SK-N-MC (cell line): ENCODE measurements around the gene SETD3.

Experiments
- DNase-seq: peaks from one replicate; pipeline ENCODE4 v3.0.0-alpha.2; 2011; ENCODE audit warnings: low read depth, low spot score
- H3K27ac ChIP-seq: fragments of 200-600 bp; sonication (generic); 2 replicates; pipeline ENCODE4 v1.5.1; 2016; ENCODE audit warnings: mixed run types
- H3K36me3 ChIP-seq: fragments of 200-600 bp; sonication (generic); 2 replicates; pipeline ENCODE4 v1.6.1; 2017; ENCODE audit warnings: antibody characterized with exemption, low read length, mixed read lengths; ENCODE audit not compliant: insufficient read depth
- H3K4me3 ChIP-seq: fragments of 200-600 bp; sonication (generic); 2 replicates; pipeline ENCODE4 v1.5.1; 2016
- H3K9ac ChIP-seq: fragments of 200-600 bp; sonication (generic); 2 replicates; pipeline ENCODE4 v1.8.0; 2017; ENCODE audit warnings: mixed run types, mixed read lengths; ENCODE audit not compliant: insufficient read length
- H3K9me3 ChIP-seq: fragments of 200-600 bp; sonication (generic); 2 replicates; pipeline ENCODE4 v1.6.1; 2017; ENCODE audit warnings: low read depth, mild to moderate bottlenecking, antibody characterized with exemption, low read length, moderate library complexity, mixed read lengths
- EZH2 ChIP-seq: fragments of 200-600 bp; sonication (generic); IDR thresholded peaks from one replicate; pipeline ENCODE4 v1.6.1; 2017; ENCODE audit warnings: antibody characterized with exemption
- FOXP2 ChIP-seq: optimal IDR thresholded peaks from 2 replicates; pipeline ENCODE3; 2011; ENCODE audit warnings: mild to moderate bottlenecking, moderate library complexity; ENCODE audit not compliant: insufficient read depth; ENCODE audit errors: extremely low read length, control extremely low read depth
- POLR2AphosphoS5 ChIP-seq: IDR thresholded peaks from 2 replicates; pipeline ENCODE4 v1.6.1; 2012; ENCODE audit warnings: mild to moderate bottlenecking, low read depth, low read length, borderline replicate concordance

Gene SETD3

GRCh38 chr14:99412117-99413061 lies 68.3 kb downstream of the SETD3 start:
- H3K9ac ChIP-seq: peak overlapping the region; percentile 33
- H3K27ac ChIP-seq: peak overlapping the region; percentile 97
- DNase-seq: no peak
- TF ChIP-seq FOXP2: no peak
- TF ChIP-seq POLR2AphosphoS5: no peak
- no peak for TF ChIP-seq EZH2
- peak overlapping the region; percentile 49 for H3K4me3 ChIP-seq
- no peaks in the 10 kb centered on the region for H3K9me3 ChIP-seq
- H3K36me3 ChIP-seq: peaks cover 6% of the 10 kb centered on the region; the same call in 1 of the 2 replicates

- Histone ChIP-seq H3K27ac (peak overlapping the region; percentile 54; the same call in 1 of the 2 replicates), H3K9me3 (no peaks in the 10 kb centered on the region), H3K36me3 (peaks cover 28% of the 10 kb centered on the region), H3K4me3 (no peak overlapping the region), H3K9ac (no peak overlapping the region)
- TF ChIP-seq FOXP2 (no peak), POLR2AphosphoS5 (no peak), EZH2 (no peak)
- DNase-seq: no peak
Observed at GRCh38 chr14:99410019-99410418, 70.6 kb downstream of the SETD3 start.

GRCh38 chr14:99408971-99409289 lies 71.7 kb downstream of the SETD3 start:
- Histone ChIP-seq H3K4me3 (peak overlapping the region; percentile 16; the same call in 1 of the 2 replicates), H3K27ac (peak overlapping the region; percentile 54; the same call in 1 of the 2 replicates), H3K9me3 (no peaks in the 10 kb centered on the region), H3K9ac (peak overlapping the region; percentile 9), H3K36me3 (peaks cover 39% of the 10 kb centered on the region)
- TF ChIP-seq POLR2AphosphoS5 (no peak), EZH2 (no peak), FOXP2 (no peak)
- DNase-seq: no peak

DNA sequence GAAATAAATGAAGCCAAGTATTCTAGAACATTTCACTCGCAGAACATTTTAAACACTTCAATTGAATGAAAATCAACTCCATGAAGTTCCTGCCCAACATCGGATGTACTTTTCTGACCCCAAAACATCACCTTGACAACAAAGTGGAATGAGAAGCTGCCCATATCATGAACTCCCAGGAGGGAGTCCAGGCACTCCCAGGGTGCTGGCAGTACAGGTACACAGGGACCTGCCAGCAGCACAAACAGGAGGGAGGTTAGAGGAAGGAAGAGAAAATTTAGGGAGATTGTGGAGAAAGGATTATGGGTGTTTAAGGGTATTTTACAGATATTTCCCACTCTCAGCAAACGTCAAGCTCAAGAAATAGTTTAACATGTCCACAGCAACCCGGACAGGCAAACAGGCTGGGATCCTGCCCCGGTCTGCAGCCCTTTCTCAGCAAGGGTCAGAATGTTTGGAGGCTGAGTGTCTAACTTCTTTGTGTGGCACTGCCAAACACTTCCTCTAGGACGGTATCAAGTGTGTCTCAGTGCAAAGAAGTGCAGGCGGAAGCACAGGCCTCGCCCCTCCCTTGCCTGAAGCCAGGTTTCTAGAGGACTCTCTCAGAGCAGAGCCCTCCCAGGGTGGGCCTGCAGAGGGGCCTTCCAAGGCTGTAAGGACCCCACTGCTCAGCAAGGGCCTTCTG lies 72.2 kb downstream of the SETD3 start:
- no peak for DNase-seq
- Histone ChIP-seq H3K9ac (peak overlapping the region; percentile 9), H3K4me3 (peak overlapping the region; percentile 16; the same call in 1 of the 2 replicates), H3K36me3 (peaks cover 43% of the 10 kb centered on the region), H3K9me3 (no peaks in the 10 kb centered on the region), H3K27ac (peak overlapping the region; percentile 54; the same call in 1 of the 2 replicates)
- TF ChIP-seq POLR2AphosphoS5 (no peak), EZH2 (no peak), FOXP2 (no peak)

GRCh38 chr14:99407416-99407815 lies 73.2 kb downstream of the SETD3 start:
- no peak for DNase-seq
- no peaks in the 10 kb centered on the region for H3K9me3 ChIP-seq
- no peak overlapping the region for H3K4me3 ChIP-seq
- H3K27ac ChIP-seq: no peak overlapping the region
- H3K9ac ChIP-seq: no peak overlapping the region
- TF ChIP-seq POLR2AphosphoS5 (no peak), FOXP2 (no peak), EZH2 (no peak)
- peaks cover 45% of the 10 kb centered on the region for H3K36me3 ChIP-seq

DNA sequence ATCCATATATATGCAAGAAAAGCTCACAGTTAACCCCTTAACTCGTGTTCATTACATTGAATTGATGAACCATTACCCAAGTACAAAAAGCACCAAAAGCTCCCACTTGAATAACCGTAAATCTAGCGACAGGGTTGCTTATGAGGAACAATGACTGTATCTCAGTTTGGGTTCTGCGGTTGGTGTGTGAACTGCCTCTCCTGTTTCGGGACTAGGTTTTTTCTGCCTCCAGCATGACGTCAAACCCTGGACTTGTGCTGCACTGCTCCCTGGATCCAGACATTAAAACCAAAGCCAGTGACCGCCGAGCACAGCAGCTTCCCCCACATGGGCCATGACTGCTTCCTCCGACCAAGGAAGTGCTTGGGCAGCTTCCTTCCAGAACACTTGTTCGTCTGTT lies 77.7 kb downstream of the SETD3 start:
- no peak for DNase-seq
- peaks cover 66% of the 10 kb centered on the region for H3K36me3 ChIP-seq
- no peak overlapping the region for H3K4me3 ChIP-seq
- TF ChIP-seq EZH2 (no peak), FOXP2 (no peak), POLR2AphosphoS5 (no peak)
- H3K9ac ChIP-seq: no peak overlapping the region
- no peak overlapping the region for H3K27ac ChIP-seq
- no peaks in the 10 kb centered on the region for H3K9me3 ChIP-seq

GRCh38 chr14:99402285-99402648 lies 78.4 kb downstream of the SETD3 start:
- Histone ChIP-seq H3K36me3 (peaks cover 70% of the 10 kb centered on the region), H3K9ac (no peak overlapping the region), H3K4me3 (no peak overlapping the region), H3K27ac (no peak overlapping the region), H3K9me3 (no peaks in the 10 kb centered on the region)
- no peak for DNase-seq
- no peak for TF ChIP-seq EZH2
- TF ChIP-seq FOXP2: no peak
- no peak for TF ChIP-seq POLR2AphosphoS5

DNA sequence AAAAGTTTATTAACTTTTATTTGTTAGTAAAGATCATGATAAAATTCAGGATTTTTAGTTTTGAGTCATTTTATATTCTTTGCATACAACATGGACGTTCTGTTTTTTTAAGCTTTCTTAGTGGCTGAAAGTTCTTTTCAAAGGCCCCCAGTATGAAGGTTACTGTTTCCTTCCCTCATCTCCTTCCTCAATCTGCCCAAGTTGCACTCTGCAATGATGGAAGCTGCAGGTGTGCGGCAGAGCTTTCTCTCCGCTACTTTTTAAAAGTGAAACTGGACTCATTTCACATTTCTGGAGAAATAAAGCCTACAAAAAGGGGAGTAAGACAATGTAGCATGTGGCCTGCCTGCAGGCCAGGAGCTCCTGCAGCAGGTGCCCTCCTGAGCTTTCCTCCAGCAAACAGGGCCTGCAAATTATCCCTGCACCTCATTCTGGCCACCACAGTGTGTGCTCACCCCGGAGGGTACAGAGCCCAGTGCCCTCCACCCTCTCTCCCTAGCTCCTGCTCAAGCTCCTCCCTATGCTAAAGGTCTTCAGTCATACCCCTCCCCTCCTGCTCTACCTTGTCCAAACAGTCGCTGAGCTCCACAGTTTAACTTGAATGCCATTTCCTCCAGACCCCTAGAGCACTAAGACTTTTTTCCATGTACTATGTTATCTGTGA lies 78.9 kb downstream of the SETD3 start:
- H3K36me3 ChIP-seq: peaks cover 70% of the 10 kb centered on the region
- H3K4me3 ChIP-seq: no peak overlapping the region
- DNase-seq: no peak
- H3K9ac ChIP-seq: peak overlapping the region; percentile 19
- H3K9me3 ChIP-seq: no peaks in the 10 kb centered on the region
- H3K27ac ChIP-seq: peak overlapping the region; percentile 69
- TF ChIP-seq EZH2 (no peak), POLR2AphosphoS5 (no peak), FOXP2 (no peak)
